Muscle of arm (tissue), 12 donors: ENCODE data around the gene PTX4. TPM values are rescaled to one million over a fixed set of nuclear protein-coding genes. Genes with fewer than 3 reads are reported as not detected.
A peak's percentile ranks its signal among the peaks of the same experiment; 100 is the strongest.

Experiments
- DNase-seq: peaks from one replicate; pipeline ENCODE4 v3.0.0-alpha.2; 2013
- polyA plus RNA-seq, 12 donors: library from polyadenylated mRNA; unstranded; fragments of 120-200 nt; gene quantifications; one replicate each; pipeline ENCODE4 v1.2.1, GENCODE V29; 2013; ENCODE audit not compliant: insufficient read length in 12 of 12

The PTX4 gene
- polyA plus RNA-seq, 12 donors, result 0.32 to 1.1 (median 0.49) TPM; not detected in 2

DNA sequence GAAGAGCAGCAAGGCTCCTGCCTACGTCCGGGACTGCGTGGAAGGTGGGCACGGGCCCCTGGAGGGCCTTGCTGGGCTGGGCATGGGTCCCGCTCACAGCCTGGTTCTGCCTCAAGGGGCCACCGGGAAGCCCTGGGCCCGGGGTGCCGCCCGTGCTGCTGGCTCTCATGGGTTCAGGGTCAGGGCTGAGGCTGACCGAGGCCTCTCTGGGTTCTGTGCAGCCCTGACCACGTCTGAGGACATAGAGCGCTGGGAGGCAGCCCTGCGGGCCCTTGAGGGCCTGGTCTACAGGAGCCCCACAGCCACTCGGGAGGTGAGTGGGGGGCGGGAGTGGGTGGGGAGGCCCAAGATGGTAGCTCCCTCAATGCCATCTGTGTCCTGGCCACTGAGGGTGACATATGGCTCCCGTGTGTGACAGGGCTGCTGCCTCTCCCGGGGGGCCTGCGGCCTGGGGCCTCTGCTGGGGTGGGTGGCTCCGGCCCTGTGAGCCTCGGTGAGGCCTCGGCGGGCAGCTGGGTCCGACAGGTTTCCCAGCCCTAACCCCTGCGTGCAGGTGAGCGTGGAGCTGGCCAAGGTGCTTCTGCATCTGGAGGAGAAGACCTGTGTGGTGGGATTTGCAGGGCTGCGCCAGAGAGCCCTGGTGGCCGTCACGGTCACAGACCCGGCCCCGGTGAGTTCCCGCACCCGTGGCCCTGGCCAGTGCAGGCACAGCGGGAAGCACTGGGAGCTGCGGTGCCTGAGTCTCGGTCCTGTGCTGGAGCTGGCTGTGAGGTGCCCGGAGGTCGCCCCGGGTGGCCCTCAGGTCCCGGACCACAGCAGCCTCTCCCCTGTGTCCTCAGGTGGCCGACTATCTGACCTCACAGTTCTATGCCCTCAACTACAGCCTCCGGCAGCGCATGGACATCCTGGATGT is 13.6 kb upstream of the PTX4 start:
- no peak for DNase-seq

- no peak for DNase-seq
These were observed 12.9 kb upstream of the PTX4 start for GRCh38 chr16:1501630-1502029.

DNA sequence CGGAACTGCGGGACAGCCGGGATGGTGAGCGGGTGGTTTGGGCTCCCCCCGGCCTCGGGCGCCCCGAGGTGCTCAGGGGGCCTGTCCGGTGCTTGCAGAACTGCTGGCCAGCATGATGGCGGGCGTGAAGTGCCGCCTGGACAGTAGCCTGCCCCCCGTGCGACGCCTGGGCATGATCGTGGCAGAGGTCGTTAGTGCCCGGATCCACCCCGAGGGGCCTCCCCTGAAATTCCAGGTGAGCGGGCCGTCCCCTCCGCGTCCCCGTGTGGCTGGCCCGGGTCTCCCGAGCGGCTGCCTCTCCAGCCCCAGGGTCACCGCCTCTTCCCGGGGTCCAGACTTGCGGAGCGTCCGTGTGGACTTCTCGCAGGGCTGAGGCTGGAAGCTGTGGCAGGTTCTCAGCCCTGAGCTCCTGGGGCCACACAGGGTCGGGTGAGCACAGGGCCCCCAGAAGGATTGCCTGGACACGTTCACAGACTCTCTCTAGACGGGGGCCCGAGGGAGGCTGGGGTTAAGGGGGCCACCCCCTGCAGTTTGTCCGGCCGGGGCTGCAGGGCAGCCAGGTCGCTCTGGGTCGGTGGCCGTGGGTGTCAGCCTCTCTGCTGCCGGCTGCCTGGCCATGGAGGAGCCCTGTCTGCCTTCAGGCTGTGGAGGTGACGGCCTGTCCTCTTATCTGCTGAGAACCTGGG is 11.9 kb upstream of the PTX4 start:
- no peak for DNase-seq

DNA sequence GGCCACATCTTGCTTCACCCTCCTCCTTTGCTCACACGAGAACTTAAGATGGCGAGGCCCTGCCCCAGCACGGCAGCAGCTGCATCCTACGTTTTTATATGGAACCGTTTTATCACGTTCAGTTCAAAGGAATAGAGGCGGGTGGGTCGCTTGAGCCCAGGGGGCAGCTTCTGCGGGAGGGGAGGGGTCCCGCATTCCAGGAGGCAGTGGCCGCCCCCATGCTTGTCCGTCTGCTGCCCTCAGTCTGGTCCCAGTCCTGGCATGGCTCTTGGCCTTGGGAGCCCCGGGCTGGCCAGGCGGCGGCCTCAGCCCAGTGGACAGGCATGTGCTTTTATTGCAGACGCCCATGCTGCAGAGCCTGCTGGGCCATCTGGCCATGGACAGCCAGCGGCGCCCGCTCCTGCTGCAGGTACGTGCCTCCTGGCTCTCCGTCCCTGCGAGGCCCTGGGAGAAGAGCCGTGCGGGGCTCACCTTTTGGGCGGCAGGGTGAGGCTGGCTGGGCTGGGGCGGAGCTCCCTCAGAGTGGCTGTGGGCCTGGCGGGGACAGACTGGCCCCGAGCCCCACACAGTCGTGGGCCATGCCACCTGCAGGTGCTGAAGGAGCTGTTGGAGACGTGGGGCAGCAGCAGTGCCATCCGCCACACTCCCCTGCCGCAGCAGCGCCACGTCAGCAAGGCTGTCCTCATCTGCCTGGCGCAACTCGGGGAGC is 11.2 kb upstream of the PTX4 start:
- no peak for DNase-seq

GRCh38 chr16:1498899-1499676 is 10.3 kb upstream of the PTX4 start:
- DNase-seq, result no peak

GRCh38 chr16:1497014-1497598 is 8.4 kb upstream of the PTX4 start:
- DNase-seq, result no peak

DNA sequence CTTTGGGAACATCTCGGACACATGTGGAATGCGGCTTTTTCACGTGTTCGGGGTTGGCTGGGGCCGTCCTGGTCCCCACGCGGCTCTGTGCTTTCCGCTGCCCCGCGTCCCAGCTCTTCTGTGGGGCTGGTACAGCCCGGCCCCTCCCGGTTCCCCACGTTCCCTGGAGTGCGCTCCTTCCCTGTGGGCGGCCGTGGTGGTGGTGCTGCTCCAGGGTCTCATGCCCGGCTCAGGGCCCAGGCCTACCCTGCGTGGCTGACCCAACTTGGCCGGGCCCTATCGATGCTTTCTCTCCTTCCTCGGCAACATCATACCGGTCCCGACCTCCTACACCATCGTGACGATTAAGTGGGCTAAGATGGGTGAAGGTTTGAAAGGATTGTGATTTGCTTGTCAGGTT is 7.7 kb upstream of the PTX4 start:
- DNase-seq, result no peak

DNA sequence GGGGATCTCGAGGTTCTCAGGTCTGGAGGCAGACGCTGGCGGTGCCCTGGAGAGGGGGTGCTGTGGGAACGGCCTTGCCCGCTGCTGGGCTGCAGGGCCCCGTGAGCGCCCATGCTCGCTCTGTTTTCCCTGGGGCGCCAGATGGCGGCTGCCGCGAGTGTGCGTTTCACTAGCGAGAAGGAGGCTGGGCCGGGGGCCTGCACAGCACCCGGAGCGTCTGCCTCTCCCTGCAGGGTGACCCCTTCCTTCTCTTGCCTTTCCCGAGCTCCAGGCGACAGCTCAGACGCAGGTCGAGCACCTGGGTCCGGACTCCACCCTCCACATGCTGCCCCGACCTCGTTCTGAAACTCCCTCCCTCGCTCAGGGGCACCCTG is 7.1 kb upstream of the PTX4 start:
- DNase-seq, result no peak

DNA sequence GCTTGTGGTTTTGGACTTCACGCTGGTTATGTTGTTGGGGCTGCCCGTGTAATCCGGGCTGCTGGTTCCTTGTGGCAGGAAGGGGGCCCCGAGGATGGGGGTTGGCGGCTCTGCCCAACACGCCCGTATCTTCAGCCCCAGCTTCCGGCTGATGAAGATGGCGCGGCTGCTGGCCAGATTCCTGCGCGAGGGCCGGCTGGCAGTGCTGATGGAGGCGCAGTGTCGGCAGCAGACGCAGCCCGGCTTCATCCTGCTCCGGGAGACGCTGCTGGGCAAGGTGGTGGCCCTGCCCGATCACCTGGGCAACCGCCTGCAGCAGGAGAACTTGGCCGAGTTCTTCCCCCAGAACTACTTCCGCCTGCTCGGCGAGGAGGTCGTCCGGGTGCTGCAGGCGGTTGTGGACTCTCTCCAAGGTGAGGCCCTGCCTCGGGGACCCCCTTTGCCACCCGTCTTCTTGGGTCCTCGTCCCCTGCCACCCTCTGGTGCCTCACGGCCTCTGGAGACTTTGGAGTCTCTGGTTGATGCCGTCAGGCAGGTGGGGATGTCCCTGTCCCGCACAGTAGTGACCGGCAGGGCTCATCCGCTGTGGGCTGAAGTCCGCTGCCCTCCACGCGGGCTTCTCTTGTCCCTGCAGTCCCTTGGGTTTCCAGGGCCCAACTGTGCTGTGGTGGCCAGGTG is 6.6 kb upstream of the PTX4 start:
- no peak for DNase-seq

- no peak for DNase-seq
These were observed 6.0 kb upstream of the PTX4 start for GRCh38 chr16:1494711-1495110.

GRCh38 chr16:1494129-1494640 is 5.4 kb upstream of the PTX4 start:
- no peak for DNase-seq

- no peak for DNase-seq
These were observed 5.0 kb upstream of the PTX4 start for GRCh38 chr16:1493746-1494094.

GRCh38 chr16:1492923-1493745 is 4.4 kb upstream of the PTX4 start, which contains the start of gene TELO2:
Gene TELO2, plus strand, starts transcription at chr16:1493360. Its CDS starts 922 bp downstream, at chr16:1494282.
- DNase-seq, result peak; percentile 86

- DNase-seq, result no peak
These were observed 3.6 kb upstream of the PTX4 start for GRCh38 chr16:1492082-1492922.

DNA sequence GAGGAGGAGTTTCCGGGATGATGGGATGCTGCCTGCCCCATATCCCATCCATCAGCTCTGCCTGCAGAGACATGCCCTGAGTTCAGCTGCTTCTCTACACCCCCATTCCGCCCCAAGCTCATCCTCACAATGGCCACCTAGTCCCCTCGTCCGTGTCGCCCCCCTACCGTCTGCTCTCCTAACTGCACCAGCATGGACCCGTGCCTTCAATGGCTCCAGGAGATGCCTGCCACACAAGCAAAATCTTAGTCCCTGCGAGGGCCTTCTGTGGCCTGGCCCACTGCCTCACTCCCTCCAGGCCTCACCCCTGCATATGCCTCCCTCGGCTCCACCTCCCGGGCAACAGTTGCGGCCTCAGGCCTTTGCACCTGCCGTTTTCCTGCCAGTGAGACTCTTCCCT is 2.6 kb upstream of the PTX4 start:
- no peak for DNase-seq

DNA sequence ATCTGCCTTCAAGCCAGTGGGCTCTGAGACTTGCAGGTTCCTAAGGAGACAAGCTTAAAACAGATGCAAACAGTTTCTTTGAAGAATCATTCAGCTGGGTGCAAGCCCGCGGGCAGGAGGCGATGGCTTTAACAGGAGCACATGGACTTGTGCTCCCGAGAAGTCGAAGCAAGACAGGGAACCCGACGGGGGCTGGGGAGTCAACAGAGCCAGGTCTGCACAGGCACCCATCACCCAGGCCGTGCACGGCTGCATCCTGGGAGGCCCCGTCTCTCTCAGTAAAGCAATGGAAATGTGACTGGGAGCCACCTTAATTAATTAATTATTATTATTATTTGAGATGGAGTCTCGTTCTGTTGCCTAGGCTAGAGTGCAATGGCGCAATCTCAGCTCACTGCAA is 333 bp upstream of the PTX4 start:
- no peak for DNase-seq

DNA sequence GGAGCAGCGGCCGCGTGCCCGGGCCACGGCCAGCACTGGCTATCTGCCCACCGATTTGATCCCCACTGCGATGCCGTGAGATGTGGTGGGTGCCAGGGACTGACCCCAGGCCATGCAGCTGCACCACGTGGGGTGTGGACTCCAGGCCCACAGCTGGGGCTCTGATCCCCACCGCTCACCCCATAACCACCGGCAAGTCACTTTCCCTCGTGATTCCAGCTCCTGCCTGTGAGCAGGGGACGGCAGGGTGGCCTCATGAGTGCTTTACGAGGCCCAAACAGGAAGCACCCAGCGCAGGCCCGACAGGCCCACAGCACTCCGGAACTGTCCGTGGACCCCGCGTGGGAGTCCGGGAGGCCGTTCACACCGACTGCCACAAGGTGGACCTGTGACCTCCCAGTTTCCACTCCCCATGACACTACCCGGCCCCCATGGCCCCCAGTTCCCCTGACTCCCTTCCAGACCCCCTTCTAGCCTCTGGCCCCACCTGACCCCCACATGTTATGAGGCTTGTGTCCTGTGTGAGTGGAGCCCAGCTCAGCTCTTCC is 616 bp downstream of the PTX4 start:
- DNase-seq, result no peak

- DNase-seq, result no peak
These were observed 1.2 kb downstream of the PTX4 start for GRCh38 chr16:1487395-1488053.
